22Rv1 (cell line): ENCODE results near the gene SLC23A2.

Experiments used
- CTCF ChIP-seq: fragments of 450-650 bp; IDR thresholded peaks from 2 replicates; pipeline ENCODE4 v1.5.1; 2017; ENCODE audit warnings: mild to moderate bottlenecking
- ZFX ChIP-seq: fragments of 450-650 bp; IDR thresholded peaks from 2 replicates; pipeline ENCODE4 v1.6.1; 2017; ENCODE audit warnings: antibody characterized with exemption, borderline replicate concordance

- TF ChIP-seq CTCF (no peak), ZFX (no peak)
Measured at GRCh38 chr20:4850960-4851359, 150.3 kb downstream of the SLC23A2 start.
